Rectal smooth muscle tissue (tissue), 1 donor: ENCODE data around the gene GARIN3.

ENCODE experiments used
- H3K27ac ChIP-seq: one replicate; pipeline ENCODE4 v1.7.0; 2013; ENCODE audit warnings: low read depth, low read length, inconsistent platforms
- H3K27me3 ChIP-seq: one replicate; pipeline ENCODE4 v1.7.0; 2013; ENCODE audit warnings: low read length; ENCODE audit not compliant: control insufficient read depth, insufficient read depth
- H3K36me3 ChIP-seq: one replicate; pipeline ENCODE4 v1.7.0; 2013; ENCODE audit warnings: low read length; ENCODE audit not compliant: control insufficient read depth, insufficient read depth
- H3K4me1 ChIP-seq: one replicate; pipeline ENCODE4 v1.7.0; 2013; ENCODE audit warnings: low read length; ENCODE audit not compliant: control insufficient read depth, insufficient read depth
- H3K4me3 ChIP-seq: one replicate; pipeline ENCODE4 v1.7.0; 2013; ENCODE audit warnings: low read length
- H3K9ac ChIP-seq: one replicate; pipeline ENCODE4 v1.7.0; 2013; ENCODE audit warnings: low read length

Gene GARIN3

DNA sequence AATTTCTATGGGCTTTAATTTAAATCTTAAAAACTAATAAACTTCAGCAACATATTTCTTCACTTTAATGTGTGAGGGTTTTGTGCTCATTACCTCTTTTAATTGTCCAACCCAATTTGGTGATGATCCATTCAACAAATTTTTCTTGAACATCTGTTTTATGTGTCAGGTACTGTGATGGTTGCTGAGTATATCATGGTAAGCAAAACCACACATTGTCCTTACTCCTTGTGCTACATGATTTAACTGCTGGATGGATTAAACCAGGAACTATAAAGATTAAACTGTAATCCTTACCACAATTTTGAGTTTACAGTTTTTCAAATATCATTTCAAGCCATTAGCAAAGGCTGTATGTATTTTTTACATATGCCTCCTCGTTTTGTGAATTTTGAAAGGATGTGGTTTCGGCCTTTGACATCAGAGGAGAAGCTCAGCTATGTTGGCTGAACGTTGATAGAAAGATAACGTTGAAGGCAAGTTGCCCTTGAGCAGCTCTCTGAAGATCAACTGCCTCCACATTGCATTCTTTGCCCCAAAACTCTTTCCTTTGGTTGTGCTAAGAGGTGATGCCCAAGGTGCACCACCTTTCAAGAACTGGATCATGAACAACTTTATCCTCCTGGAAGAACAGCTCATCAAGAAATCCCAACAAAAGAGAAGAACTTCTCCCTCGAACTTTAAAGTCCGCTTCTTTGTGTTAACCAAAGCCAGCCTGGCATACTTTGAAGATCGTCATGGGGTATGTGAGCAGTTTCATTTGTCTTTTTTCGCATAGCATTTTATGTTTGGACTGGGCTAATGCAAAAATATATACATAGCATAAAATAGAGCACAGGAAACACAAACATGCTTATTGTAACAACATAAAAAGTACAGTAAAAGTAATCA is 14.6 kb upstream of the GARIN3 start, which contains the start of gene ITK:
TSS of gene ITK (plus strand) at position 467 of the 891 bp plus-strand sequence. CDS start at position 605, 138 bp downstream.
- no peaks in the 10 kb centered on the region for H3K36me3 ChIP-seq
- no peaks in the 10 kb centered on the region for H3K27me3 ChIP-seq
- H3K4me3 ChIP-seq, result peak within 1 kb of the TSS; percentile 48
- H3K27ac ChIP-seq, result no peak within 1 kb of the TSS
- no peaks in the 10 kb centered on the region for H3K4me1 ChIP-seq
- H3K9ac ChIP-seq, result no peak within 1 kb of the TSS

DNA sequence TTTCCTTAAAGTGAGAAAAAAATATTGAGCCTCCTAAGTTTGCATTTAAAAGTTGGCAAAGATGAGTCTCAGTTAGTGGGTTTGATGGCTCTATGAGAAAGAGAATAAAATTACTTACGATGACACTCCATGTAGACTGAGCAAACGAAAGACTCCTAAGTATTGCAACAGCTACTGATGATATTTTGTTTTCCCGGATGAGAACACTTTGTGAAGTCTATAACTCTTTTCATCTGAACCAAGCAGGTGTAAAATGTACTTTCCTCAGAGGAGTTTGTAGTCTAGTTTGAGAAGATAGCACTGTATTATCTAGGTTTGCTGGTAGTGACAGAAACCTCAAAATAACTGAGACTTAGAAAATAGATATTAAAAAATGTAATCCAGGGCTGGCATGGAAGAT is 12.9 kb upstream of the GARIN3 start:
- Histone ChIP-seq H3K4me3 (no peak overlapping the region), H3K27ac (no peak overlapping the region), H3K4me1 (no peaks in the 10 kb centered on the region), H3K27me3 (no peaks in the 10 kb centered on the region), H3K9ac (no peak overlapping the region), H3K36me3 (no peaks in the 10 kb centered on the region)

DNA sequence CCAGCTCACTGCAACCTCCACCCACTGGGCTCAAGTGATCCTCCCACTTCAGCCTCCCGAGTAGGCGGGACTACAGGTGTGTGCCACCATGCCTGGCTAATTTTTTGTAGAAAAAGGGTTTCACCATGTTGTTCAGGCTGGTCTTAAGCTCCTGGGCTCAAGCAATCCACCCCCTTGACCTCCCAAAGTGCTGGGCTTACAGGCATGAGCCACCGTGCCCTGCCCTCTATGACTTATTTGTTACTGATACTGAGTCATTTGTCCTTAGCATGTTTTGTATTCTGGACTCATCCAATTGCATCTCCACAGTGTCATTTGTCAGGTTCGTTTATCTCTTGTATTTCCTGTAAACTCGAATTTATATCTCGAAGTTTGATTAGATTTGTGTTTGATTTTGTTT is 11.9 kb upstream of the GARIN3 start:
- H3K27me3 ChIP-seq, result no peaks in the 10 kb centered on the region
- H3K36me3 ChIP-seq, result no peaks in the 10 kb centered on the region
- no peaks in the 10 kb centered on the region for H3K4me1 ChIP-seq
- H3K27ac ChIP-seq, result no peak overlapping the region
- no peak overlapping the region for H3K4me3 ChIP-seq
- no peak overlapping the region for H3K9ac ChIP-seq

DNA sequence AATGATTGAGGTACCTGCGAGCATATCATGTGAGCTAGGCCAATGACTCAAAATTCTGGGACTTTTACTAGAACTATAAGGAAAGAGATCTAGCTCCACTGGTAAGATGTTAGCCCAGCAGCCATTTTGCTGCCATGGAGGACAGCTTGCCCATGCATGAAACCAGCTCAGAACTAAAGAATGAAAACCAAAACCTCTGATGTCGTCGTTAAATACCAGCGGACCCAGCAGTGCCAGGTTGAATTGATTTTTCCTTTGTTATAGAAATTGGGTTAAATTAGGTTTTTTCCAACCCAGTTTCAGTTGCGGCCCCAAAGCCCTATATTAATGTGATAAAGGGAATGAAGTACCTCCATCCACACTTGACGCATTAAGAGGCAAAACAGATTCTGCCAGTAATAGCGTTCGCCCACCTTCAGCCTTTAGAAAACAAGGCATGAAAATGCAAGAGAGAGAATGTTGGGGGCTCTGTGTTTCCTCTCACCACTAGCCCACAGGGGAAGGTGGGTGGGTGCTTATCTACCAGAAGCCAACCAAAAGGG is 9.1 kb upstream of the GARIN3 start:
- Histone ChIP-seq H3K27ac (no peak overlapping the region), H3K36me3 (no peaks in the 10 kb centered on the region), H3K9ac (no peak overlapping the region), H3K4me1 (no peaks in the 10 kb centered on the region), H3K4me3 (no peak overlapping the region), H3K27me3 (no peaks in the 10 kb centered on the region)

DNA sequence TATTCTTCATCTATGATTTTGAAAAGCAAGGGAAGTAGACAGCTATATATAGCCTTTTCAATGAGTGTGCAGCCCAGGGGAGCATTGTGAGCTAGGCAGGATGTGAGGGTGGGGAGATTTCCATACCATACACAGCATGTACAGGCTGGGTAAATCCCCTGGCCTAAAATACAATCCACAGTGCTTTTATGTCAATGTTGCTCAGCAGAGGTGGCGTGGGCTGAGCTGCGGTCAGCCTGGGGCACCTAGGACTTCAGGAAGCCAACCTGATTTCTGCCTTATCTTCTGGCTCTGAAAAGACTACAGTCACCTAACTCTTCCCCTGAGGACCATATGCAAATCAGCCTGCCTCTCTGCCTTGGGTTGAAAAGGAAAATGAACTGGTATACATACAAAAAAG is 6.3 kb upstream of the GARIN3 start:
- Histone ChIP-seq H3K27me3 (no peaks in the 10 kb centered on the region), H3K4me3 (no peak overlapping the region), H3K27ac (no peak overlapping the region), H3K4me1 (no peaks in the 10 kb centered on the region), H3K36me3 (no peaks in the 10 kb centered on the region), H3K9ac (no peak overlapping the region)

DNA sequence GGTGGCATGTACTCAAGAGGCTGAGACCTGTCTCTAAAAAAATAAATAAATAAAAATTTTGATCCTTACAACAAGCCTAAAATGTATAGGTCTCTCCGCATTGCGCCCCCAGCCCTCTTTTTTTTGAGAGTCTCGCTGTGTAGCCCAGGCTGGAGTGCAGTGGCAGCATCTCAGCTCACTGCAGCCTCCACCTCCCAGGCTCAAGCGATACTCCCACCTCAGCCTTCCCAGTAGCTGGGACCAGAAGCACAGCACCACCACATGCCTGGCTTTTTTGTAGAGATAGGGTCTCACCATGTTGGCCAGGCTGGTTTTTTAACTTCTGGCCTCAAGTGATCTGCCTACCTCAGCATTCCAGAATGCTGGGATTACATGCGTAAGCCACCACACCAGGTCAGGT is 2.2 kb upstream of the GARIN3 start:
- Histone ChIP-seq H3K27me3 (no peaks in the 10 kb centered on the region), H3K4me3 (no peak overlapping the region), H3K9ac (no peak overlapping the region), H3K36me3 (no peaks in the 10 kb centered on the region), H3K27ac (no peak overlapping the region), H3K4me1 (no peaks in the 10 kb centered on the region)

DNA sequence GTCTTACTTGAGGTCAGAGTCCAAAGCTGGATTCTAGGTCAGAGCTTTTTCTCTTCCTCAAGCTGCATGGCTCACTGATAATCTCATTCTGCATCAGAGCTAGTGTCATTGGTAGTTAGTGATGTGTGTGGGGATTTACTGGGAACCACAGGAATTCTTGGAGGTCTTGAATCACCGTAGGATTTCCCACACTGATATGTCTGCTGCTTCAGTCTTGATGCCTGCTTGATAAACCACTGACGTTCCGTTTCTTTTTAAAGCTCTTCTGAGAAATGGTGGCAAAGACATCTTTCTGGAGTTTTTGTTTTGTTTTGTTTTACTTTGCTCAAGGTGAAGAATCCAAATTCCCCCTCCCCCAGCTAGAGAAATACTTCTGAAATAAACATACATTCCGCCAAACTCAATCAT is 1.2 kb upstream of the GARIN3 start:
- Histone ChIP-seq H3K27ac (no peak overlapping the region), H3K36me3 (no peaks in the 10 kb centered on the region), H3K4me1 (no peaks in the 10 kb centered on the region), H3K4me3 (no peak overlapping the region), H3K9ac (no peak overlapping the region), H3K27me3 (no peaks in the 10 kb centered on the region)

DNA sequence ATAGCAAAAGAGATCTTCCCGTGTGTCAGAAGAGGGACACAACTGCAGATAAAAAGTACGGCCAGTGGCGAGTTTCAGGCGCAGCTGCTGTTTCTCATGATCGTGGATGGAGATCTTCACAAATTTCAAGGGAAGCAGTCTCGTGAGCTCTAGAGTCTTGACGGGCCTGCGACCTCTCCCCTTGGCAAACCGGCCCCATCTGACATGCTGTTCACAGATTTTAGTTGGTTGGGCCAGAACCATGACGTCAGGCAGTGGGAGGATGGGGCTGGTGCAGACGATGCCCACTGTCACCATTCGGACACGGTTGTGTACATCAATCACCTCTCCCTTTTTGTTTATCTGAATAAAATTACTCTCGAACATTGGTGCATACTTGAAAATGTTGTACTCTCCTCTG is 396 bp downstream of the GARIN3 start:
- H3K9ac ChIP-seq, result no peak overlapping the region
- no peak overlapping the region for H3K4me3 ChIP-seq
- no peaks in the 10 kb centered on the region for H3K27me3 ChIP-seq
- H3K36me3 ChIP-seq, result no peaks in the 10 kb centered on the region
- H3K27ac ChIP-seq, result no peak overlapping the region
- H3K4me1 ChIP-seq, result no peaks in the 10 kb centered on the region

DNA sequence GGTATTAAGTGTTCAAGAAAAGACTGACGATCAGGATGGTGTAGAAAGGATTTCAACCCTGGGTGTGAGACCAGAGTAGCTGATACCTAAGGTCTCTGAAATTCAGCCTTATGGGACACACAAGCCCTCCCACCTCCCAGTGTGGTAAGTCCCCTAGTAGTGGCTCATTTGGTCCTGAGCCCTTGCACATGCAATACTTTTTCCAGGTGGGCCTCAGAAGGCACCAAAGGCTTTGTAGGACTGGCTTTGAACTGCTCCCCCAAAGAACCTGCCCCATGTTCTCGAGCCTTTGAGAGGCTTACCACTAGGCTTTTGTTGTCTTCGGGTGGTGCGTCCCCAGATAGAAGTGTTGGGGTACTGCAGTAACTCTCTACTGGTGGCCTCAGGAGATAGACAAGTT is 803 bp downstream of the GARIN3 start:
- H3K36me3 ChIP-seq, result no peaks in the 10 kb centered on the region
- no peak overlapping the region for H3K9ac ChIP-seq
- H3K4me1 ChIP-seq, result no peaks in the 10 kb centered on the region
- no peak overlapping the region for H3K27ac ChIP-seq
- no peaks in the 10 kb centered on the region for H3K27me3 ChIP-seq
- H3K4me3 ChIP-seq, result no peak overlapping the region

DNA sequence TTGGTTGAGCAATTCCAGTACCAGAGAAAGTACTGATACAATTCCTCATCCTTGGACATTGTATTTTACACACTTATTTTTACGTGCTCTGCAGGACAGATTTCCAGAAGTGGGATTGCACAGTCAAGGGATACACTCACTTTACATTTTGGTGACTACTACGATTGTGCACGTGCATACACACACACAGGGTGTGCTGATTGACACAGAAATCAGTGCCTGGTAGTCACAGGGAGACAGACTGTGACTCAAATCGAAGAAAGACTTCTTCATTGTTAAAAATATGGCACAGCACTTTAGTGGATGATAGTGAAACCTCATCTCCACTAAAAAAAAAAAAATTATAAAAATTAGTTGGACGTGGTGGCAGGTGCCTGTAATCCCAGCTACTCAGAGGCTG is 1.5 kb downstream of the GARIN3 start:
- H3K9ac ChIP-seq, result no peak overlapping the region

DNA sequence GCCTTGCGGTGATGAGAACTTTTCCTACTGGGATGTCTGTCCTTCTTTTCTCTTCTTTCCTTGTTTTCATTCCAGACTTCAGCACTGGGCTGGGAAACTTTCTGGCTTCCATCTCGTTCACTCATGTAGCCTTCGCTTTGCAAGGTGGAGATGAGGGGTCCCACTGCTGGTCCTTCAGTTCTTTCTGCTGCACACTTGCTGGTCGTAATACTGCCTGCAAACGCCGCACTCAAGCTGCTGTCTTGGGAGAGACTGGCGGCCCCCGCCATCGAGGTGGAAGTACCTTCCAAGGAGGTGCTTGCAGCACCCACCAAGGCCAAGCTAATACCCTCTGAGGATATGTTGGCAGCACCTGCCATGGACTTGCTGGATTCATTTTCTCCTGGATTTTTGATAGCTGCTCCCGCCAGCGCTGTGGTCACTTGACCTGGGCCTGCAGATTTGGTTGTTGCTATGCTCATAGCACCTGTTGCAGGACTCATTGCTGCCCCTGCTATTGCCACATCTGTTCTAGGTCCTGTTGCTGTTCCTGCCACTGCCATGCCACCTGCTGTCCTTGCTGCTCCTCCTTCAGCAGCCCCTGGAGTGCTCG is 3.0 kb downstream of the GARIN3 start:
- Histone ChIP-seq H3K4me3 (no peak overlapping the region), H3K36me3 (no peaks in the 10 kb centered on the region), H3K27ac (no peak overlapping the region), H3K27me3 (no peaks in the 10 kb centered on the region), H3K9ac (no peak overlapping the region), H3K4me1 (no peaks in the 10 kb centered on the region)

More for the DNA sequence above, 1.5 kb downstream of the GARIN3 start:
- Histone ChIP-seq H3K4me1 (no peaks in the 10 kb centered on the region), H3K36me3 (no peaks in the 10 kb centered on the region), H3K27ac (no peak overlapping the region), H3K4me3 (no peak overlapping the region), H3K27me3 (no peaks in the 10 kb centered on the region)

DNA sequence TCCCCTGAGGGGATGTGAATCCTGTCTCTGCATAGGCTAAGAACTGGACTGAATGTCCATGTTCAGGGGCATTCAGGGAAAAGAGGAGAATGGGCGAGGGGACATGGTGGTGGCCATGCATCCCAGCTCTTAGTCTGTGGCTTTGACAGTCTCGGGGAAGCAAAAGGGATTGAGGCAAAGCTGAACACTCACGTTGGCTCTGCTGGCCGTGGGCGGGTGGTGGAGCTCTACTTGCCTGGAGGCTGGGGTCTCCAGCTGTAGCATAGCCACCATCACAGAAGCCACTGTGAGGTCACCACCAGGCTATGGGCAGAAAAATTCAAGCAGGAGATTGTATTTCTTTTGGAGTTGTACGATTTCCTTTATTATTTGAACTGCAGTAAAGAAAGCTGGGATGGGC is 4.1 kb downstream of the GARIN3 start:
- no peak overlapping the region for H3K27ac ChIP-seq
- no peaks in the 10 kb centered on the region for H3K4me1 ChIP-seq
- H3K4me3 ChIP-seq, result no peak overlapping the region
- no peak overlapping the region for H3K9ac ChIP-seq
- H3K36me3 ChIP-seq, result no peaks in the 10 kb centered on the region
- H3K27me3 ChIP-seq, result no peaks in the 10 kb centered on the region
